ENCODE measurements around the gene SAMM50. TPM values are rescaled to one million over a fixed set of nuclear protein-coding genes. Genes with fewer than 3 reads are reported as not detected.

Gene SAMM50
- total RNA-seq, 1 donor from 2014 or later, result 60.5 TPM

GRCh38 chr22:43994416-43994815 lies 39.2 kb downstream of the SAMM50 start:
- Mint-ChIP-seq H3K4me1 (peaks cover 20% of the 10 kb centered on the region), H3K27me3 (no peaks in the 10 kb centered on the region), H3K27ac (no peak overlapping the region), H3K36me3 (ENCODE audit: low read depth) (peaks cover 61% of the 10 kb centered on the region), H3K4me3 (no peak overlapping the region), H3K9me3 (no peaks in the 10 kb centered on the region)
- intact Hi-C loops (cut with micrococcal nuclease), result loop anchor here (5.0 kb wide), 1 partner anchor 573 kb away; no protein-coding TSS in a partner anchor
- no peak for DNase-seq

- H3K27me3 Mint-ChIP-seq, result no peaks in the 10 kb centered on the region
- peaks cover 20% of the 10 kb centered on the region for H3K4me1 Mint-ChIP-seq
- DNase-seq, result no peak
- H3K9me3 Mint-ChIP-seq, result no peaks in the 10 kb centered on the region
- peaks cover 57% of the 10 kb centered on the region for H3K36me3 Mint-ChIP-seq (ENCODE audit: low read depth)
- intact Hi-C loops (cut with micrococcal nuclease), result no loop called here
- peak overlapping the region; percentile 49 for H3K27ac Mint-ChIP-seq
- H3K4me3 Mint-ChIP-seq, result peak overlapping the region; percentile 95
Observed at GRCh38 chr22:43995057-43995685, 39.9 kb downstream of the SAMM50 start.

DNA sequence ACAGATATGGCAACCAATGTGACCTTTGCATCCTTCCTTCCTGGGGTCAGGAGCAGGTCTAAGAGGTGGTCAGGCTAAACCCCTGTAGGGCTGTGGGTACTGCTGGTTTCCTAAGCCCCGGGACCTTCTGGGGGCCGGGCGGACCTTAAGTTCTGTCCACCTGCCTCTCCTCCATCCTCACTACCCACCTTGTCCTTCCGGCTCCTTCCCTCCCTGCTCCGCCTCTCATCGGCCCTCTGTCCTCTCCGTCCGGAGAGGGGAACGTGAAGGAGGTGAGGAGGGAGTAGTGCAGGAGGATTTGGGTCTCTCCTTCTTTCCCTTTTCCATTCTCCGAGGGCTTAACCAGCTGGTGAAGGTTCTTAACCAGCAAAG lies 40.5 kb downstream of the SAMM50 start:
- Mint-ChIP-seq H3K9me3 (no peaks in the 10 kb centered on the region), H3K36me3 (ENCODE audit: low read depth) (peaks cover 54% of the 10 kb centered on the region), H3K27me3 (no peaks in the 10 kb centered on the region), H3K4me1 (peaks cover 20% of the 10 kb centered on the region), H3K27ac (peak overlapping the region; percentile 91), H3K4me3 (peak overlapping the region; percentile 95)
- intact Hi-C loops (cut with micrococcal nuclease), result no loop called here
- DNase-seq, result no peak

- Mint-ChIP-seq H3K4me1 (peaks cover 20% of the 10 kb centered on the region), H3K9me3 (no peaks in the 10 kb centered on the region), H3K27ac (peak overlapping the region; percentile 91), H3K27me3 (no peaks in the 10 kb centered on the region), H3K36me3 (ENCODE audit: low read depth) (peaks cover 53% of the 10 kb centered on the region), H3K4me3 (peak overlapping the region; percentile 95)
- intact Hi-C loops (cut with micrococcal nuclease), result no loop called here
- peak; percentile 91 for DNase-seq
Observed at GRCh38 chr22:43996170-43996980, 41.1 kb downstream of the SAMM50 start.

- Mint-ChIP-seq H3K9me3 (no peaks in the 10 kb centered on the region), H3K27me3 (no peaks in the 10 kb centered on the region), H3K4me3 (peak overlapping the region; percentile 95), H3K27ac (no peak overlapping the region), H3K4me1 (peaks cover 20% of the 10 kb centered on the region), H3K36me3 (ENCODE audit: low read depth) (peaks cover 49% of the 10 kb centered on the region)
- no peak for DNase-seq
- intact Hi-C loops (cut with micrococcal nuclease), result no loop called here
Observed at GRCh38 chr22:43996981-43997265, 41.7 kb downstream of the SAMM50 start.

DNA sequence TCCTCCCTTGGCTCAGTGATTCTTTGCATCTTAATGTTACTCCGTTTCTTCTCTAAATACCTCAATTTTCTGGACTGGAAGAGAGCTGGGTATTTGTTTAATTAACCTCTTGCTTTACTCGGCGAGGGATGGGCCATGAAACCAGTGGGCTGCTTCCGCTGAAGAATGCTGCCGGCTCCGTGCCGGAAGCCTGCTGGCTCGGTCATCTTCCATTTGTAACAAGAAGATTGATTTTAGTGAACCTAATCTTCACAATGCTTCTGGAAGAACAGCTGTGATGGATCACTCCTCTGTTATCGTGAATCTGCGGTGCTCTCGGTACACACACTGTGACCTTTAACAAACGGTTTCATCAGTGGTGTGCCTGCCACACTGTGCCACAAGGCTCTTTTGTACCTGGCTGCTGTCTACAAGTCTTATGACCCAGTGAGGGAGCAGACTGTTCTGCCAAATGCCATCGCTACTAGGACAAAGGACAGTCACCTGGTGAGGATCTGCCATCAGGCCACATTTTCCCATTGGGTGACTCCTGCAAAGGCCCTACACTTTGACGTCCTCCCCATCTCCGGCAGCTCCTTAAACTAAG lies 43.5 kb downstream of the SAMM50 start:
- peaks cover 17% of the 10 kb centered on the region for H3K4me1 Mint-ChIP-seq
- H3K27ac Mint-ChIP-seq, result no peak overlapping the region
- peaks cover 37% of the 10 kb centered on the region for H3K36me3 Mint-ChIP-seq (ENCODE audit: low read depth)
- H3K9me3 Mint-ChIP-seq, result no peaks in the 10 kb centered on the region
- intact Hi-C loops (cut with micrococcal nuclease), result no loop called here
- no peak for DNase-seq
- no peak overlapping the region for H3K4me3 Mint-ChIP-seq
- no peaks in the 10 kb centered on the region for H3K27me3 Mint-ChIP-seq

GRCh38 chr22:43999378-43999777 lies 44.1 kb downstream of the SAMM50 start:
- Mint-ChIP-seq H3K9me3 (no peaks in the 10 kb centered on the region), H3K4me3 (no peak overlapping the region), H3K27ac (no peak overlapping the region), H3K36me3 (ENCODE audit: low read depth) (peaks cover 34% of the 10 kb centered on the region), H3K4me1 (peaks cover 17% of the 10 kb centered on the region), H3K27me3 (no peaks in the 10 kb centered on the region)
- no peak for DNase-seq
- intact Hi-C loops (cut with micrococcal nuclease), result no loop called here

GRCh38 chr22:44000123-44000522 lies 44.9 kb downstream of the SAMM50 start:
- Mint-ChIP-seq H3K27ac (no peak overlapping the region), H3K4me1 (peaks cover 12% of the 10 kb centered on the region), H3K36me3 (ENCODE audit: low read depth) (peaks cover 28% of the 10 kb centered on the region), H3K9me3 (no peaks in the 10 kb centered on the region), H3K27me3 (no peaks in the 10 kb centered on the region), H3K4me3 (no peak overlapping the region)
- DNase-seq, result no peak
- intact Hi-C loops (cut with micrococcal nuclease), result no loop called here

DNA sequence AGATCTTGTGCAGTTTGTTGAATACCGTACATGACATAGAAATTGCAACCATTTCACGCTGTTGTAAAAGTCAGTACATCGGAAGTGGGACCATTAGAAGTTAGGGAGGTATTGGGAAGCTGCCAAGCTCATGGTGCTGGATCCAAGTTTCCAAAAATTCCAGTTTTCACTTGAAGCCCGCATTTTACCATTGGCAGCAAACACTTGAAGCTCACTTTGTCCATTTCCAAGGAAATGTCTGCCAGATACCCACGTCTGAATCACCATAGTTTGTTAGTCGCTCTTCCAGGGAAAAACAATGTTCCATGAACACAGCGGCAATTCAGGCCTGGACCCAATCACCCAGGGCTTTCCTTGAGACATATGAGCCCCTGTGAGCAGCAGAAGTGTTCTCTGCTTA lies 46.3 kb downstream of the SAMM50 start:
- Mint-ChIP-seq H3K27me3 (no peaks in the 10 kb centered on the region), H3K27ac (no peak overlapping the region), H3K36me3 (ENCODE audit: low read depth) (peaks cover 21% of the 10 kb centered on the region), H3K4me1 (peaks cover 4% of the 10 kb centered on the region), H3K4me3 (no peak overlapping the region), H3K9me3 (no peaks in the 10 kb centered on the region)
- intact Hi-C loops (cut with micrococcal nuclease), result no loop called here
- DNase-seq, result no peak

- no peak overlapping the region for H3K4me3 Mint-ChIP-seq
- no peaks in the 10 kb centered on the region for H3K9me3 Mint-ChIP-seq
- intact Hi-C loops (cut with micrococcal nuclease), result no loop called here
- H3K36me3 Mint-ChIP-seq (ENCODE audit: low read depth), result peaks cover 13% of the 10 kb centered on the region
- no peak overlapping the region for H3K27ac Mint-ChIP-seq
- H3K27me3 Mint-ChIP-seq, result no peaks in the 10 kb centered on the region
- no peaks in the 10 kb centered on the region for H3K4me1 Mint-ChIP-seq
- no peak for DNase-seq
Observed at GRCh38 chr22:44002324-44002723, 47.1 kb downstream of the SAMM50 start.

- Mint-ChIP-seq H3K9me3 (no peaks in the 10 kb centered on the region), H3K36me3 (ENCODE audit: low read depth) (peaks cover 11% of the 10 kb centered on the region), H3K27ac (no peak overlapping the region), H3K27me3 (no peaks in the 10 kb centered on the region), H3K4me3 (no peak overlapping the region), H3K4me1 (no peaks in the 10 kb centered on the region)
- intact Hi-C loops (cut with micrococcal nuclease), result no loop called here
- no peak for DNase-seq
Observed at GRCh38 chr22:44002997-44003396, 47.8 kb downstream of the SAMM50 start.

- Mint-ChIP-seq H3K36me3 (ENCODE audit: low read depth) (peaks cover 7% of the 10 kb centered on the region), H3K27ac (no peak overlapping the region), H3K27me3 (no peaks in the 10 kb centered on the region), H3K9me3 (no peaks in the 10 kb centered on the region), H3K4me1 (no peaks in the 10 kb centered on the region), H3K4me3 (no peak overlapping the region)
- intact Hi-C loops (cut with micrococcal nuclease), result no loop called here
- no peak for DNase-seq
Observed at GRCh38 chr22:44003405-44004103, 48.3 kb downstream of the SAMM50 start.

DNA sequence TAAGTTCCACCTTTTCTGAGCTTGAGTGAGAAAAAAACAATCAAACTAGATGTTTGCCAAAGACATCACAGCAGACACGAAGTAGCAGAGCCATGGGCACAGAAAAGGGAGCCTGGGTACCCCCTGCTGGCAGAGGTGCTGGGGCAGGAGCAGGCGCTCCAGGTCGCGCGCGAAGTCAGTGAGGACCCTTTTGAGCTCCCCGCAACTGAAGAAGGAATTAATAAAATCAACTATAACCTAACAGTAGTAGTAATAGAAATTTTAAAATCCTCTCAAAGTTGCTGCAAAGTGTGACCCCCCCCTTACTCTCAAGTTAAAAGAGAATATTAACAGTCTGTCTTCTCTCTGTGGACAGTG lies 48.8 kb downstream of the SAMM50 start:
- DNase-seq, result no peak
- Mint-ChIP-seq H3K9me3 (no peaks in the 10 kb centered on the region), H3K27ac (no peak overlapping the region), H3K27me3 (no peaks in the 10 kb centered on the region), H3K36me3 (ENCODE audit: low read depth) (peaks cover 2% of the 10 kb centered on the region), H3K4me3 (no peak overlapping the region), H3K4me1 (no peaks in the 10 kb centered on the region)
- intact Hi-C loops (cut with micrococcal nuclease), result no loop called here

DNA sequence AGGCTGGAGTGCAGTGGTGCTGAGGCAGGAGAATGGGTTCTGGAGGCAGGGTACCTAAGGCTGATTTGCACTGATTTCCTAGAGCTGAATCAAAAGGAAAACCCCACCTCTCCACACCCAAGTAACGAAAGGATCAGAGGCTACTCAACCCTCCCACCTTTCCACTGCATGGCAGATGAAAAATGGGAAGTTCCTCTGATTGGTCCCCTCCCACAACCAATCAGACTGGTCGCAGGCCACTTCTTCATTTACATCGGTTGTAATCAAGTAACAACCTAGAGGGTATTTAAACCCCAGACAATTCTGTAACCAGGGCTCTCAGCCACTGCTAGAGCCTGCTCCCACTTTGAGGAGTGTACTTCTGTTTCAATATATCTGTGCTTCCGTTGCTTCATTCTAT lies 50.3 kb downstream of the SAMM50 start:
- H3K9me3 Mint-ChIP-seq, result no peaks in the 10 kb centered on the region
- no peak overlapping the region for H3K27ac Mint-ChIP-seq
- H3K4me1 Mint-ChIP-seq, result no peaks in the 10 kb centered on the region
- DNase-seq, result no peak
- peaks cover 1% of the 10 kb centered on the region for H3K36me3 Mint-ChIP-seq (ENCODE audit: low read depth)
- H3K4me3 Mint-ChIP-seq, result no peak overlapping the region
- H3K27me3 Mint-ChIP-seq, result no peaks in the 10 kb centered on the region
- intact Hi-C loops (cut with micrococcal nuclease), result no loop called here

All from activated CD4-positive, alpha-beta T cell treated with anti-CD3 and anti-CD28 coated beads, Interleukin-2, amount 10 ng/mL, durations not matched to agents 24 days and 14 days (primary cell).